HG03378 (cell line): Measurements from ENCODE around the gene TACC2.

Source experiments
- ATAC-seq: cut with Tn5 transposase; IDR thresholded peaks from one replicate; pipeline ENCODE4 v1.9.1; 2021; ENCODE audit warnings: mild to moderate bottlenecking, moderate library complexity; ENCODE audit not compliant: unreplicated experiment

Gene TACC2

DNA sequence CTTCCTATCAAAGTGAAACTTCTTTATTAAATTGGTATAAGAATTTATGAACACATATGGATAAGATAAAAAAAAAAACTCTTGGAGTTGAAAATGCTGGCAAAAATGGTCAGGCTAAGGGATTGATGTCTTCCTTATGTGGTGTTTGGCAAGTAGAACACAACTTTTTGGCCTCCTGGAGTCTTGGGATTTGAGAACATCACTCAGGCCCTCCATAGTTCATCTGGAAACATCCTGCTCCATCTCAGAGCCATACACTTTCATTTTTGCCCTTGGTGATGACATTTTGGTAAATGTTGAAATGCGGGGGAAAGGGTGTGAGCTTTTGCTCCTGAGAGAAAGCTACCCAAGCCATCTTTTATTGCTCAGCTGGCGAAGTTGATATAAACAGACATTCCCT lies 254.6 kb downstream of the TACC2 start:
- ATAC-seq = no peak

- no peak for ATAC-seq
Observed at GRCh38 chr10:122244001-122244975, 255.3 kb downstream of the TACC2 start.

DNA sequence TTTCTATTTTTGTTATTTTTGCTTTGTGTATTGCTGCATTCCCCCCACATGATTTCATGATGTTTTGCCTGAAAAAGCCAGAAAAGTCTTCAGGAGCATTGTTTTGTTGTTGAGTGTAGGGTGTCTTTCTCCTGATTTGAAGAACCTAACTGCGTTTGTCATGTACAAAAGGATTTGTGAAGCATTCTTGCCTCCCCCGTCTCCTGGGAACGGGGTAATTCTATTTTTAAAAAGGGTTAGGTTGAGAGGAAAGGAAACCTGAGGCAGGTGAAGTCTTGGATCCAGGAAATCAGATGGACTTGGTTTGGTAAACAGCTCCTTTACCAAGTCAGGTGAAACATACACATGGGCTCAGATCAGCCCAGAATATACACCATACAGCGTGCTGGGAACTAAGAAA lies 256.2 kb downstream of the TACC2 start:
- ATAC-seq = no peak

DNA sequence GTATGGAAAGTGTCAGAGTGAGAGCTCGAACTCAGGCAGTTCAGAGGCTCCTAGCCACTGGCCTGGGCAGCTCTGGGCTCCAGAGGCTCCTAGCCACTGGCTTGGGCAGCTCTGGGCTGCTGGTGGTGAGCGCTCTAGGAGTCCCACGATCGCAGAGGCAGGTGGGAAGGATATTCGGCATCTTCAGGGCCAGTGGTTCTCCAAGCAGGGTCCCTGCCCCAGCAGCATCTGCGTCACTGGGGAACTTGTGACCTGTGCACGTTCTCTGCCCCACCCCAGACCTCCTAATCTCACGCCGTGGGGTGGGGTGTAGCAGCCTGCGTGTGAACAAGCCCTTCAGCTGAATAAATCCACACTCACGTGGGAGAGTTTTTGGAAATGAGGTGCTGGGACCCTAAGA lies 256.9 kb downstream of the TACC2 start:
- ATAC-seq = no peak

DNA sequence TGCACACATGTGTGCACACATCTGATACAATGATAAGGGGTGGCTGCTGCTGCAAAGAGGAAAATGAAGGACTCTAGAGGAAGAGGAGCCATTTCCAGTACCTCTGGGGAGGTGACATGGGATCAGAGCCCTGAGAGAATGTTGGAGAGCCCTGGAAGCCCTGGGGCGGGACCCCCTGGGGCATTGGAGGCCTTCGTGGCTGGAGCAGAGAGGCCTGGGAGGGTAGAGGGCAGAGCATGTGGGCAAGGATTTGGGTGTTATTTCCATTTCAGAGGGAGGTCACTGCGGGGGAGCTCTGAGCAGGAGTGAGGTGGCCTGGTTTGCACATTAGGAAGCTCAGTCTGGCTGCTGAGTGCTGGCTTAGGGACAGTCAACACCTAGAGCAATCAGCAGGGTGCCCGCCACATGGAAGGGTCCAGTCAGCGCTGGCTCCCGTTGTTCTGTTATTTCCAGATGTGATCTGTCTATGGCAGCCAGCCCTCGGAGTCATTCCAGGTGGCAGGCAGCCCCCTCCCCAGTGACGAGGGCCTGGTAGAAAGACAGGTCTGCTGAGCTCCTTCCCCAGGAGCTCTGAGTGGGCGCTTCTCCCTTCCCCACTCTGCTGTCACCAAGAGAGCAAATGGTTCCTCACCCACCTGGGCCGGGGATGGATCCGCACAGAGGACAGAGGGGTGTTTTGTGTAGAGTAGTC lies 258.0 kb downstream of the TACC2 start:
- no peak for ATAC-seq

GRCh38 chr10:122248356-122249302 lies 259.7 kb downstream of the TACC2 start:
- ATAC-seq = no peak

DNA sequence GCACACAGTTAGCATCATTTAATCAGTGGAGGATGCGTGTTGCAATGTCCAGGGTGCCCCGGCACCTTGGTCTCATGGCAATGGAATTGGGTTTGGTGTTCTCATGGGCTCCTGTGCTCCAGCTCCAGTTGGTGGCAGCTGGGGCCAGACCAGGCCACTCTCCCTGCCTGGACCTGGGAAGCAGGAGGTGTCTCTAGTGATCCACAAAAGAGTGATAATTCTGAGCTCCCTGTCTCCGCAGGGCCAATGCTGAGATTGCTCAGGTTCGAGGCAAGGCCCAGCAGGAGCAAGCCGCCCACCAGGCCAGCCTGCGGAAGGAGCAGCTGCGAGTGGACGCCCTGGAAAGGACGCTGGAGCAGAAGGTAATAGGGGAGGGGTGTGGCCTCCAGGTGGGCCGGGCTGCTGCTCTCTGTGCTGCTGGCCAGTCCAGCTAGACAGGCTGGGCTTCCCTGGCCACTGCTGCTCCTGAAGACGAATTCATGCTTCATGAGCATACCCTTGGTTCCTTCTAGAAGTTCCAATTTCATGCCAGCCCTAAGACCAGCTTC lies 260.4 kb downstream of the TACC2 start:
- no peak for ATAC-seq

DNA sequence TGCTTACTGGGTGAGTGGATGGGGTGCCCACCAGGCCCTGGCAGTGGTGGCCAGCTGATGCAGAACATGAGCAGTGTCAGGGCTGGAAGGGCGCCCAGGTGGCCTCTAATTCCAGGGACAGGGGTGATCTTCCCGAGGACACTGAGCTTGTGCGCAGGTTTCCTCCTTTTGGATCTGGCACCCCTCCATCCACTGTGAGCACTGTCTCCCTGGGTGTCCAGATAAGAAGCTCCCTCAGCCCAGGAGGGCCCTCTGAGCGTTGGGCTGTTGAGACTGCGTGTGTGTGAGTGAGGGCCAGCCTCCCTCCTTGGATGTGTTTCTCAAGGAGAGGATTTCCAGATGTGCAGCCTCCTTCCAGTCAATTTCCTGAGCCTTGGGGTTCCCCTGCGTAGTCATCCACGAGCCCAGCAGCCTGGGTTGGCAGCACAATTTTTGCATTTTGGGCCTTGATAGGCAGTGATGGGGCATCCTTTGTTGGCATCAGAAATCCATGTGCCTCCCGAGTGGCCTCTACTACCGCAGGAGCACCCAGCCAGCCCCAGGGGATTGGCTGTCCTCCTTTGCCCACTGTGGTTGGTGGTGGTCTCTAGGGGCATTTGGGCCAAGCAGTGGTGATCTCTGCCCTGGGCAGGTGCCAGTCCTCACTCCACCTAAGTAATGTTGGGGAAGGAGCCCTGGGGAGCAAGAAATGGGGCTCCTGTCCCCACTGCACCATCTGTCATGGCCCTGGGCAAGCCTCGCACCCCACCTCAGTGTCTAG lies 261.2 kb downstream of the TACC2 start:
- ATAC-seq = no peak

GRCh38 chr10:122251459-122252255 lies 262.7 kb downstream of the TACC2 start:
- ATAC-seq = no peak

DNA sequence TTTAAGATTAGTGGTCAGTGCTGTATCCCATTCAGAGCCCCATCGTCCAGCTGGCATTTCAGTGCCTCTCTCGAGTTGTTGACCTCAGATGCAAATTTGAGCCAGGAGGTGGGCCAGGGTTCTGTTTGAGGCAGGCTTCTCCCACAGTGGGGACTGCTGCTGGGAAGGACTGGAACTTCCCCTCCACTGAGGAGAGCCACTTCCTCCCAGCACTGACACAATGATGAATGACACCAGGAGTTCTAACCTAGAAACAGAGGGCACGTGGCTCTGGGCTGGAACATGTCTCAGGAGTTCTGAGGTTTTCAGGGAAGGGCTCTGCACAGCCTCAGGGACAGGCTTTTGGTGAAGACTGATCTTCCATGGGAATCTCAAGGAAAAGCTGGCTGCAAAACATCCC lies 263.8 kb downstream of the TACC2 start:
- ATAC-seq = no peak

DNA sequence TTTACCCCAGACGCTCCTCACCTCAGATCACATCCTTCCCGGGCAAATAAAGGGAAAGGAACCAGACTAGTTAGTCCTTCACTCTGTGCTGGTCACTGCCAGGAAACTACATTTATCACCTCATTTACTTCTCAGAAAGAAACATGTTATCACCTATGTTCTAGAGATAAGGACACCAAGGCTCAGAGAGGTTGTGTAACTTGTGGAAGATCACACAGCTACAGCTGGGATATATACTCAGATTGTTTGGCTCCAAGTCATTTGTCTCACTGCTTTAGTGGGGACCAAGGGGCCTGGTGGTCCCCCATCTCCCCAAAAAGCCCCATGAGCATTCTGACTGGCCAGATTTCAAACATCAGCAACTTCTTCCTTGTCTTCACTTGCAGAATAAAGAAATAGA lies 264.6 kb downstream of the TACC2 start:
- no peak for ATAC-seq

DNA sequence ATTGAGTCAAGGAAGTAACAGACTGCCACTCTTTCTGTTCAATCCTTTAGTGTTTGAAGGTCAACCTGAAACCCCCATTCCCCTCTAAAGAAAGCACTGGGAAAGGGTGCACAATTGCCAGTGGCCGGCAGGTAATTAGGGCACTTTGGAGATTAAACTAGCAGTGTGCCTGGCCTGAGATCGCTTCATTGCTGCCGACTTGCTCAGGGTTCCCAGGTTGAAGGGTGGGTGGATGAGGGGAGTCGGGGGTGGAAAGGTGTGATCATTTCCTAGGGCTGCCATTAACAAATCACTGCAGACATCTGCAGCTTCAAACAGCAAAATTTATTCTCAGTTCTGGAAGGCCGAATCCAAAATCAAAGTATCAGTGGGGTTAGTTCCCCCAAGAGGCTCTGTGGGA lies 265.9 kb downstream of the TACC2 start:
- ATAC-seq = no peak

DNA sequence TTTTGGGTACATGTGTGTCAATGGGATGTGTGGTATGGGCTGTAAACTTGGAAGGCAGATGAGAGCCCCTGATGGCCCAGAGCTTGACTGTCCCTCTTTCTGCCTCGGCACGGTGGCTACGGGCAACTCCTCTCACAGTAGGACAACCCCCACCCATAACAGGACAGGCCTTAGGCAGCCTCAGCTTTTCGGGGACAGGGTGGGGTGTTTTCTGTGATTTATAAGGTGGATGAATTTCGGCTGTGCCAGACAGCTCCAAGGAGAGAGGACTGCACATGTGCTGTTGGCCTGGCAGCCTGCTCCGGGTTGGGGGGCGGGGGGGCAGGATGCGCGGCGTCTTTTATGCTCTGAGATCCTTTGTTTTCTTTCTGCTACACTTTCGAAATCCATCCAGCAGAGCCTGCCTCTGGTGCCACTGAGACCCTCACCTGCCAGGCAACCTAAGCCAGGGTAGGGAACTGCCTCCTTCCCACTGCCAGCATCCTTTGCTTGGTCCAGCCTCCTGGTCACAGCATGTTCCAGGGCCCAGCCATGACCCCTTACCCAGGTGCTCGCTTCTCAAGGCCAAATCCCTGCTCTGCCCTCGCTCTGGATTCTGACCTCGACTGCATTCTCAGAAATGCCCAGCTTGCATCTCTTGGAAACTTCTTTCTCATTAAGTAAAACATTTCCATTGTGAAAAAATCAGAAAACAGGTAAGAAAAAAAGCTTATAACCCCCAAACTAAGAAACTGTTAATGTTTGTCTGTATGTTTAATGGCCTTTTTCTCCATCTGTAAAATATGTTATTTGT lies 266.7 kb downstream of the TACC2 start:
- no peak for ATAC-seq

DNA sequence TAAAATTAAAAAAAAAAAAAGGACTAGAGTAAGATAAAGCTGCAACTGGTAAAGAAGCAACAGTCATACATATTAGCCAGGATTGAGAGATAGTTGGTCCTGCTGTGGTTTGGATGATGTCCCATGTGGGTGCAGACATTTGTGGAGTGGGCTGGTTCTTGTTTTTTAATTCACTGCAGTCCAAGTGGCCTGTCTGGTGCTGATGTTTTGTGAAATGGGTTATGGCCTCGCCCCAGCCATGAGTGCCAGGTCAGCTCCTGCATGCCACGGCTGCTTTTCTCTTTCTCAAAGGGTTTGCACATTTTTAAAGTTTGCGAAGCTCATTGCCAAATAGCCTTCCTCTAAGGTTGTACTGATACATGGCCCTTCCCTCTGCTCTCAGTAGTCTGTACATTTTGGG lies 268.1 kb downstream of the TACC2 start:
- no peak for ATAC-seq

DNA sequence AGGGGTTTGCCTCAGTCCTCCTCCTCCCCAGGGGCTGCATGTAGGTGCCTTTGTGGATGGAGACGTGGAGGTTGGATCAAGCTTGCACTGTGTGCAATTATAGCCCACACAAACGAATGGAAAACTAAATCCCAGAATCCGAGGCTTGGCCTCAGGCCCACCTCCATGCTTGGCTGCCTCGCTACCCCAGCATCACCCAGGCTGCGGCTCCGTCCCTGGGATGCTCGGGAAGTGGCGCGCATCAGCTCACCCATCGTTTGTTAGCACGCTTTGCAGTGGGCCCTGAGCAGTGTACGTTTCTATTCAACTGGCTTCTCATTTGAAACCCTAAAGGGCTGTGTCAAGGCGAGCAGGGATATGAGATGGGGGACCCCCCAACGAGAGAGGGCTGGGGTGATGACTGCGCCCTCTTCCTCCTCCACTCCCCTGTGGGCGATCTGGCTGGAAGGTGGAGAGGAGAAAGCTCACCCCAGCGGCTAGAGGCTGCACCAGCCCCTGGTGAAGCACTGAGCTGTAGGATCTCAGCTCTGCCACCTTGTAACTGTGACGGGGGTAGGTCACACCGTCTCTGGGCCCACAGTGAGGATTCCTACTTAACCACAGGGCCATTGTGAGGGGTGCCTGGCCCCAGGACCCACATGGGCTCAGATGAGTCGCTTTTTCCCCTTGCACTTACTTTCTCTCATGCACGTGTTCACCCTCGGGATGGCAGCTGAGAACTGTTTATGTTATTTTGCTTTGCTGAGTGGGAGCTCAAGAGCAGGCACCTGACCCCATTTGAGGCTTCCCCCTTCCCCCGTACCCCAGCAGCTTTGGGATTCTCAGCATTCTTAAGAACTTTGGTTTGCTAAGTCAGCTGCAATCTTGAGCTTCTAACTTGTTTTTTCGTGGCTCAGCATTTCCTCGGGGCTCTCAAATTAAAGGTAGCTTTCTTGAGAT lies 269.4 kb downstream of the TACC2 start:
- ATAC-seq = no peak

DNA sequence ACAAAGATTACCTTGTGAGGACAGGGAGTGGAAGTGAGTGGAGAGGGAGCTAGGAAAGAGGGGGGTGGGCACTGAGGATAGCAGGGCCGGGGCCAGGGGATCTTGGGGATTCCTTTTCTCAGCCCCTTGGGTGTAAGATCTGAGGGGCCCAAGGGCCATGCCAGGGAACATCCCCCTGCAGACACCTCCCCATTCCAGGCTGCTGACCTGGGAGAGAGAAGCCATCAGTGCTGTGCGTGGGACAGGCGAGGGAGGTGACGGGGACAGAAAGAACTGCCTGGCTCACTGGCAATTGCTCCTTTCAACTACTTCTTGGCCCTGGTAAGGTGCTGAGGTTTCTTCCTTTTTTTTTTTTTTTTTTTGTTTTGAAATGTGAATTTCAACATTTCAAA lies 270.1 kb downstream of the TACC2 start:
- no peak for ATAC-seq

- no peak for ATAC-seq
Observed at GRCh38 chr10:122261584-122261983, 272.6 kb downstream of the TACC2 start.
